ENCODE measurements around the gene NANS. TPM values are rescaled to one million over a fixed set of nuclear protein-coding genes. Genes with fewer than 3 reads are reported as not detected.
"Not testable (repeated sequence)": the region's sequence is repeated elsewhere in the genome, so short reads cannot be mapped to it uniquely, and the experiment has no call there.

NANS gene
- total and polyA plus RNA-seq, 9 donors = 30.4 to 46.3 (median 35.5) TPM

- H3K27ac ChIP-seq (ENCODE audit: low read length) = no peak overlapping the region
- no peaks in the 10 kb centered on the region for H3K9me3 ChIP-seq (replicated peaks; ENCODE audit: control insufficient read depth, low read depth, low read length)
- peaks cover 60% of the 10 kb centered on the region for H3K36me3 ChIP-seq (ENCODE audit: control insufficient read depth, insufficient read depth, low read length)
- no peak overlapping the region for H3K4me3 ChIP-seq (ENCODE audit: low read length)
- no peak for DNase-seq
- H3K27me3 ChIP-seq (ENCODE audit: control insufficient read depth, insufficient read depth, low read length) = no peaks in the 10 kb centered on the region
- H3K4me1 ChIP-seq (ENCODE audit: control insufficient read depth, insufficient read depth, low read length) = peaks cover 4% of the 10 kb centered on the region
- WGBS (ENCODE audit: insufficient coverage) = 100% methylated on average over 1 of the region's 1 CpG
Measured at GRCh38 chr9:98017306-98017705, 39.2 kb upstream of the NANS start.

- peaks cover 4% of the 10 kb centered on the region for H3K4me1 ChIP-seq (ENCODE audit: control insufficient read depth, insufficient read depth, low read length)
- peak overlapping the region; percentile 42 for H3K27ac ChIP-seq (ENCODE audit: low read length)
- WGBS (ENCODE audit: insufficient coverage) = 77% methylated on average over 5 of the region's 5 CpGs
- no peaks in the 10 kb centered on the region for H3K27me3 ChIP-seq (ENCODE audit: control insufficient read depth, insufficient read depth, low read length)
- H3K36me3 ChIP-seq (ENCODE audit: control insufficient read depth, insufficient read depth, low read length) = peaks cover 50% of the 10 kb centered on the region
- DNase-seq = no peak
- H3K4me3 ChIP-seq (ENCODE audit: low read length) = no peak overlapping the region
- H3K9me3 ChIP-seq (replicated peaks; ENCODE audit: control insufficient read depth, low read depth, low read length) = no peaks in the 10 kb centered on the region
Measured at GRCh38 chr9:98018347-98018746, 38.2 kb upstream of the NANS start.

- no peak overlapping the region for H3K4me3 ChIP-seq (ENCODE audit: low read length)
- no CpG with 5 or more reads among the region's 4 CpGs for WGBS (ENCODE audit: insufficient coverage)
- peaks cover 42% of the 10 kb centered on the region for H3K36me3 ChIP-seq (ENCODE audit: control insufficient read depth, insufficient read depth, low read length)
- no peak overlapping the region for H3K27ac ChIP-seq (ENCODE audit: low read length)
- no peaks in the 10 kb centered on the region for H3K9me3 ChIP-seq (replicated peaks; ENCODE audit: control insufficient read depth, low read depth, low read length)
- no peaks in the 10 kb centered on the region for H3K27me3 ChIP-seq (ENCODE audit: control insufficient read depth, insufficient read depth, low read length)
- no peak for DNase-seq
- peaks cover 4% of the 10 kb centered on the region for H3K4me1 ChIP-seq (ENCODE audit: control insufficient read depth, insufficient read depth, low read length)
Measured at GRCh38 chr9:98019098-98019497, 37.4 kb upstream of the NANS start.

GRCh38 chr9:98019869-98020268 lies 36.7 kb upstream of the NANS start:
- not testable (repeated sequence) for H3K27me3 ChIP-seq (ENCODE audit: control insufficient read depth, insufficient read depth, low read length); H3K4me3 ChIP-seq (ENCODE audit: low read length); H3K27ac ChIP-seq (ENCODE audit: low read length); H3K9me3 ChIP-seq (replicated peaks; ENCODE audit: control insufficient read depth, low read depth, low read length); H3K4me1 ChIP-seq (ENCODE audit: control insufficient read depth, insufficient read depth, low read length); DNase-seq
- peaks cover 38% of the 10 kb centered on the region for H3K36me3 ChIP-seq (ENCODE audit: control insufficient read depth, insufficient read depth, low read length)
- 100% methylated on average over 2 of the region's 5 CpGs for WGBS (ENCODE audit: insufficient coverage)

GRCh38 chr9:98020476-98021145 lies 35.9 kb upstream of the NANS start:
- Histone ChIP-seq H3K4me1 (ENCODE audit: control insufficient read depth, insufficient read depth, low read length) (peaks cover 4% of the 10 kb centered on the region), H3K27me3 (ENCODE audit: control insufficient read depth, insufficient read depth, low read length) (no peaks in the 10 kb centered on the region), H3K9me3 (replicated peaks; ENCODE audit: control insufficient read depth, low read depth, low read length) (no peaks in the 10 kb centered on the region), H3K27ac (ENCODE audit: low read length) (no peak overlapping the region), H3K36me3 (ENCODE audit: control insufficient read depth, insufficient read depth, low read length) (peaks cover 35% of the 10 kb centered on the region), H3K4me3 (ENCODE audit: low read length) (no peak overlapping the region)
- DNase-seq = no peak
- 94% methylated on average over 8 of the region's 8 CpGs for WGBS (ENCODE audit: insufficient coverage)

GRCh38 chr9:98021306-98022040 lies 35.1 kb upstream of the NANS start:
- Histone ChIP-seq H3K27ac (ENCODE audit: low read length) (no peak overlapping the region), H3K4me1 (ENCODE audit: control insufficient read depth, insufficient read depth, low read length) (peaks cover 4% of the 10 kb centered on the region), H3K36me3 (ENCODE audit: control insufficient read depth, insufficient read depth, low read length) (peaks cover 31% of the 10 kb centered on the region), H3K27me3 (ENCODE audit: control insufficient read depth, insufficient read depth, low read length) (no peaks in the 10 kb centered on the region), H3K9me3 (replicated peaks; ENCODE audit: control insufficient read depth, low read depth, low read length) (no peaks in the 10 kb centered on the region), H3K4me3 (ENCODE audit: low read length) (no peak overlapping the region)
- DNase-seq = no peak
- 82% methylated on average over 8 of the region's 8 CpGs for WGBS (ENCODE audit: insufficient coverage)

- no peaks in the 10 kb centered on the region for H3K9me3 ChIP-seq (replicated peaks; ENCODE audit: control insufficient read depth, low read depth, low read length)
- DNase-seq = no peak
- no peak overlapping the region for H3K4me3 ChIP-seq (ENCODE audit: low read length)
- peaks cover 27% of the 10 kb centered on the region for H3K36me3 ChIP-seq (ENCODE audit: control insufficient read depth, insufficient read depth, low read length)
- WGBS (ENCODE audit: insufficient coverage) = 92% methylated on average over 6 of the region's 8 CpGs
- H3K4me1 ChIP-seq (ENCODE audit: control insufficient read depth, insufficient read depth, low read length) = peaks cover 4% of the 10 kb centered on the region
- H3K27me3 ChIP-seq (ENCODE audit: control insufficient read depth, insufficient read depth, low read length) = no peaks in the 10 kb centered on the region
- H3K27ac ChIP-seq (ENCODE audit: low read length) = no peak overlapping the region
Measured at GRCh38 chr9:98022447-98022846, 34.1 kb upstream of the NANS start.

- DNase-seq = no peak
- no peaks in the 10 kb centered on the region for H3K9me3 ChIP-seq (replicated peaks; ENCODE audit: control insufficient read depth, low read depth, low read length)
- H3K4me1 ChIP-seq (ENCODE audit: control insufficient read depth, insufficient read depth, low read length) = no peaks in the 10 kb centered on the region
- H3K4me3 ChIP-seq (ENCODE audit: low read length) = no peak overlapping the region
- WGBS (ENCODE audit: insufficient coverage) = no CpG with 5 or more reads among the region's 1 CpG
- H3K36me3 ChIP-seq (ENCODE audit: control insufficient read depth, insufficient read depth, low read length) = peaks cover 13% of the 10 kb centered on the region
- H3K27ac ChIP-seq (ENCODE audit: low read length) = no peak overlapping the region
- no peaks in the 10 kb centered on the region for H3K27me3 ChIP-seq (ENCODE audit: control insufficient read depth, insufficient read depth, low read length)
Measured at GRCh38 chr9:98024702-98025101, 31.8 kb upstream of the NANS start.

GRCh38 chr9:98031169-98031568 lies 25.4 kb upstream of the NANS start:
- Histone ChIP-seq H3K36me3 (ENCODE audit: control insufficient read depth, insufficient read depth, low read length) (no peaks in the 10 kb centered on the region), H3K27ac (ENCODE audit: low read length) (no peak overlapping the region), H3K4me3 (ENCODE audit: low read length) (no peak overlapping the region), H3K4me1 (ENCODE audit: control insufficient read depth, insufficient read depth, low read length) (peaks cover 9% of the 10 kb centered on the region), H3K9me3 (replicated peaks; ENCODE audit: control insufficient read depth, low read depth, low read length) (no peaks in the 10 kb centered on the region), H3K27me3 (ENCODE audit: control insufficient read depth, insufficient read depth, low read length) (no peaks in the 10 kb centered on the region)
- DNase-seq = no peak

- Histone ChIP-seq H3K27ac (ENCODE audit: low read length) (no peak overlapping the region), H3K4me1 (ENCODE audit: control insufficient read depth, insufficient read depth, low read length) (peaks cover 9% of the 10 kb centered on the region), H3K36me3 (ENCODE audit: control insufficient read depth, insufficient read depth, low read length) (no peaks in the 10 kb centered on the region), H3K27me3 (ENCODE audit: control insufficient read depth, insufficient read depth, low read length) (no peaks in the 10 kb centered on the region), H3K9me3 (replicated peaks; ENCODE audit: control insufficient read depth, low read depth, low read length) (no peaks in the 10 kb centered on the region), H3K4me3 (ENCODE audit: low read length) (no peak overlapping the region)
- no peak for DNase-seq
- no CpG with 5 or more reads among the region's 1 CpG for WGBS (ENCODE audit: insufficient coverage)
Measured at GRCh38 chr9:98031935-98032334, 24.6 kb upstream of the NANS start.

Measured in muscle of leg (tissue), 11 donors.